ENCODE results near the gene DLGAP1. TPM values are rescaled to one million over a fixed set of nuclear protein-coding genes. Genes with fewer than 3 reads are reported as not detected.
A peak's percentile ranks its signal among the peaks of the same experiment; 100 is the strongest.

The DLGAP1 gene
- total RNA-seq, 4 donors from 2014 or later: 1.2 to 1.4 (median 1.4) TPM

DNA sequence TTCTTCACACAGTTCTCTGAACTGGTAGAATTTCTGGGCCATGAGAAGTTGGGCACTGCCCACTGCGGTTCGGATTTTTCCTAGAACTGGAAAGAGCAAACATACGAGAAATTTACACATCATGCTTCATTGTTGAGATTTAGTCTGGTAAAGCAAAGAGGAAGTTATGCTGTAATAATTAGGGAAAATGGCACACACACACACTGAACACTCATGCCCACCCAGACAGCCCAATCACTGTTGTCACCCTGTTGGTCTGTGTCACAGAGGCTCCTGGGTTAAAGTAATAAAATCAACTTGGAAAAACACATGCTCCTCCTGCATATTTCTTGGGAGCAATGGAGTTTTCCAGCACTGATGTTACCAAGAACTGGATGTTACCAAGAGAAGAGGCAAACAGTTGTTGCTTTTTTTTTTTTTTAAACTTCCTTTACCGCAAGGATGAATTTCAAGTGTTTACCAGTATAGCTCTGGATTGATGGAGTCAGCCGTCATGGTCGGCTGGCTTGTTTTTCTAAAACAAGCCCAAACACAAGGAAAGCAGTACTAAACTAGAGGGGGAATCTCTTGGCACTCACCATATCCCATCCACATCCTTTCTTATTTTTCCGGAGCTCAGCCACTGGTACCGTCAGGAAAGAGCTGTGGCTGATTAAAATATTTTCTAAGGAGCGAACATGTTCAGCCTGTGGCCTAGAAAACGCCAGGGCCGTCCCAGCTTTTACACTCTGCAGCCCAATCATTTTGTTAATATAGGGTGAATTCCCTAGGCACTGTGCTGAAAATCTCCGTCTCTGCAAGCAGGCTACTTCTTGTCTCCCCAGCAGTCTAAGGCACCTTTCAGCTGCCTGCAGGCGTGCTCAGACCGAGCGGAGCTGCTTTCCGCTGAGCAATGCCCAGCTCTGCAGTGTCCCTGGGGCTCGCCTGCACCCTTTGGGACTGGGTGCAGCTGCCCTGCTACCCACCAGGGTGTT lies 946.2 kb downstream of the DLGAP1 start:
- peak; percentile 80 for DNase-seq (ENCODE audit: extremely low spot score)
- Histone ChIP-seq H3K27me3 (peaks cover 0 to 3% (median 0%) of the 10 kb centered on the region in 4 donors), H3K4me3 (no peak overlapping the region), H3K36me3 (no peaks in the 10 kb centered on the region), H3K9me3 (no peaks in the 10 kb centered on the region), H3K4me1 (no peaks in the 10 kb centered on the region), H3K27ac (replicated peaks in 1 of 4) (no peak overlapping the region)
- TF ChIP-seq CTCF (IDR thresholded peaks at IDR 0.05): no peak
- TF ChIP-seq EP300 (IDR thresholded peaks at IDR 0.05): no peak
- TF ChIP-seq POLR2A (IDR thresholded peaks at IDR 0.05; ENCODE audit: low read depth): no peak
- TF ChIP-seq POLR2AphosphoS5 (IDR thresholded peaks at IDR 0.05): no peak
- 67% methylated on average over 16 of the region's 17 CpGs for WGBS
- intact Hi-C loops (cut with DNase I): no loop called here

DNA sequence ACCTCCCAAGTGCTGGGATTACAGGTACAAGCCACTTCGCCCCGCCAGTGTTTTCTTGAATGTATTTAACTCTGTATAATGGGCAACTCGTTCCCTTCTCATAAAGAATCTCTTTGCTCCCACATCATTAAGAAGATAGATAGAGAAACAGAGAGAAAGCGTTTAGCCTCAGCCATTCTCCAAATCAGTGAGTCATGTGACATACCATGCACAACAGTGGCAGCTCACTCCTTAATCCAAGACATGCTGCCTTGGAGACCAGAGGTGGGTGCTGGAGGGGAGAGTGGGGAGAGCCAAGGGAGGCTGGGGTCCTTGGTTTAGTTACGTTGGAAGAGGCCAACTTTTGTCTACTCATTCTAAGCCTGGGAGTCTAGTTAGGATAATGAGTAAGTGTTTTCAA lies 950.5 kb downstream of the DLGAP1 start:
- H3K27ac ChIP-seq (replicated peaks in 1 of 4): no peak overlapping the region
- whole genome bisulfite sequencing: 87% methylated on average over 5 of the region's 5 CpGs

GRCh38 chr18:3502650-3503049 lies 952.5 kb downstream of the DLGAP1 start:
- peaks cover 0 to 28% (median 5%) of the 10 kb centered on the region in 4 donors for H3K27me3 ChIP-seq
- H3K9me3 ChIP-seq: no peaks in the 10 kb centered on the region
- intact Hi-C loops (cut with DNase I): no loop called here
- peaks cover 5 to 17% (median 16%) of the 10 kb centered on the region in 4 donors for H3K4me1 ChIP-seq
- no peak overlapping the region for H3K27ac ChIP-seq (replicated peaks in 1 of 4)
- WGBS: 67% methylated on average over 4 of the region's 4 CpGs
- no peak for DNase-seq (ENCODE audit: extremely low spot score)
- H3K4me3 ChIP-seq: no peak overlapping the region
- H3K36me3 ChIP-seq: no peaks in the 10 kb centered on the region
- TF ChIP-seq CTCF (IDR thresholded peaks at IDR 0.05) (no peak), POLR2AphosphoS5 (IDR thresholded peaks at IDR 0.05) (no peak), POLR2A (IDR thresholded peaks at IDR 0.05; ENCODE audit: low read depth) (no peak), EP300 (IDR thresholded peaks at IDR 0.05) (no peak)

More for the DNA sequence above, 950.5 kb downstream of the DLGAP1 start:
- Histone ChIP-seq H3K36me3 (no peaks in the 10 kb centered on the region), H3K9me3 (no peaks in the 10 kb centered on the region), H3K27me3 (peaks cover 0 to 20% (median 4%) of the 10 kb centered on the region in 4 donors), H3K4me3 (no peak overlapping the region), H3K4me1 (peaks cover 1 to 6% (median 5%) of the 10 kb centered on the region in 4 donors)
- peak; percentile 37 for DNase-seq (ENCODE audit: extremely low spot score)
- intact Hi-C loops (cut with DNase I): no loop called here
- TF ChIP-seq CTCF (IDR thresholded peaks at IDR 0.05) (no peak), POLR2A (IDR thresholded peaks at IDR 0.05; ENCODE audit: low read depth) (no peak), POLR2AphosphoS5 (IDR thresholded peaks at IDR 0.05) (no peak), EP300 (IDR thresholded peaks at IDR 0.05) (no peak)

DNA sequence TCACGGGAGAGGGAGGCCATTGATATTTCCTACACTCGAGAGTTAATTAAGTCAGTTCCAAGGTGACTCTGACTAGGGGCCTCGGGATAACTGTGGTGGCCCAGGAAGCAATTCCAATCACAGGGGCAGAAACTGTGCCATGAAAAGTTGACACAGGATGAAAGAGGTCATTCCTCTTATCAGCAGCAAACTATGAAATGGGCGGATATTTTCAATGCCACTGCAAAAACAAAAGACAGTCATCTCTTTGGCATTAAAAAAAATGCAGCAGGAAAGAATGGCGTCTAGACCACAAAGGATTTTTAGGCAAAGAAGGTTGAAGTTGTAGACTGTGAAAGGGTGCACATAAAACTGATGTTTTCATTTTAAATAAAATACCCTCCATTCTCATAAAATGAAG lies 955.1 kb downstream of the DLGAP1 start:
- H3K4me1 ChIP-seq: peaks cover 5 to 17% (median 16%) of the 10 kb centered on the region in 4 donors
- no peaks in the 10 kb centered on the region for H3K36me3 ChIP-seq
- 69% methylated on average over 5 of the region's 5 CpGs for WGBS
- no peak for TF ChIP-seq CTCF (IDR thresholded peaks at IDR 0.05)
- TF ChIP-seq POLR2A (IDR thresholded peaks at IDR 0.05; ENCODE audit: low read depth): no peak
- TF ChIP-seq EP300 (IDR thresholded peaks at IDR 0.05): no peak
- no peak for TF ChIP-seq POLR2AphosphoS5 (IDR thresholded peaks at IDR 0.05)
- H3K9me3 ChIP-seq: no peaks in the 10 kb centered on the region
- peaks cover 0 to 28% (median 5%) of the 10 kb centered on the region in 4 donors for H3K27me3 ChIP-seq
- DNase-seq (ENCODE audit: extremely low spot score): no peak
- intact Hi-C loops (cut with DNase I): no loop called here
- no peak overlapping the region for H3K27ac ChIP-seq (replicated peaks in 1 of 4)
- H3K4me3 ChIP-seq: peak overlapping the region in 1 of 4 donors; percentile 53
